Upper lobe of left lung (tissue), 6 donors: ENCODE results near the gene MN1. TPM values are rescaled to one million over a fixed set of nuclear protein-coding genes. Genes with fewer than 3 reads are reported as not detected.

Experiments
- ATAC-seq, 2 donors: fragments of 200-7000 bp; cut with Tn5 transposase; one replicate each; pipeline ENCODE4 v1.9.1; 2022; ENCODE audit warnings: mild to moderate bottlenecking in 2 of 2, moderate library complexity in 2 of 2; ENCODE audit not compliant: low FRiP score in 2 of 2
- DNase-seq, 2 donors: peaks; one replicate each; pipeline ENCODE4 v3.0.0-alpha.2; 2019 to 2020
- H3K27ac ChIP-seq, 4 donors: fragments of 200-600 bp; sonication (generic); one replicate each; pipeline ENCODE4 v1.5.1; 2016 to 2019
- H3K27me3 ChIP-seq, 4 donors: fragments of 200-600 bp; sonication (generic); one replicate each; pipeline ENCODE4 v1.5.1; 2017 to 2019
- H3K36me3 ChIP-seq, 4 donors: fragments of 200-600 bp; sonication (generic); one replicate each; pipeline ENCODE4 v1.5.1; 2016 to 2019
- H3K4me1 ChIP-seq, 4 donors: fragments of 200-600 bp; sonication (generic); one replicate each; pipeline ENCODE4 v1.5.1; 2018 to 2019
- H3K4me3 ChIP-seq, 4 donors: fragments of 200-600 bp; sonication (generic); one replicate each; pipeline ENCODE4 v1.5.1; 2017 to 2019; ENCODE audit warnings: mild to moderate bottlenecking in 2 of 4, moderate library complexity in 1 of 4
- H3K9me3 ChIP-seq, 4 donors: fragments of 200-600 bp; sonication (generic); one replicate each; pipeline ENCODE4 v1.5.1; 2018 to 2019
- EP300 ChIP-seq, 4 donors: sonication (generic); formaldehyde crosslinking; IDR thresholded peaks; one replicate each; pipeline ENCODE4 v1.5.1; 2017; ENCODE audit warnings: antibody characterized with exemption in 4 of 4, control low read depth in 2 of 4
- POLR2A ChIP-seq, 4 donors: fragments of 450-650 bp; IDR thresholded peaks; one replicate each; pipeline ENCODE4 v1.5.1; 2016 to 2017; ENCODE audit warnings: antibody characterized with exemption in 4 of 4, mild to moderate bottlenecking in 2 of 4
- POLR2AphosphoS5 ChIP-seq, 2 donors: sonication (generic); formaldehyde crosslinking; IDR thresholded peaks; one replicate each; pipeline ENCODE4 v1.5.1; 2017; ENCODE audit warnings: antibody characterized with exemption in 2 of 2
- WGBS, 2 donors: methylation state at CpG; one replicate each; pipeline ENCODE4 v1.1.5; 2017 to 2018; 5-methylcytosine and 5-hydroxymethylcytosine counted together
- total RNA-seq, 6 donors: library from RNA; depleted of rRNA in 4 of 6; stranded (reverse); fragments of >200 nt in 4 of 6; gene quantifications; one replicate each; pipeline versions ENCODE4 v1.1.0 to v1.2.1, GENCODE V29; 2016 to 2021
- TF ChIP-seq, protein P1 (sequence below), 6 experiments: fragments of 450-650 bp in 4 of 6; fragments of 200-600 bp in 2 of 6; sonication (generic) in 2 of 6; IDR thresholded peaks; one replicate each; pipeline ENCODE4 v1.5.1; 2016 to 2019; ENCODE audit warnings: antibody characterized with exemption in 6 of 6
- donor health status: DM: no; HTN: no; CAD: no; lungs with moderate emphysema.
- donor health status: DM: no; HTN: yes; CAD: no; lungs with severe emphysema.

Gene MN1
- total RNA-seq, 6 donors from 2014 or later = 1.0 to 17.8 (median 3.5) TPM

- Histone ChIP-seq H3K36me3 (no peaks in the 10 kb centered on the region), H3K4me1 (peaks cover 0 to 7% (median 6%) of the 10 kb centered on the region in 4 donors), H3K9me3 (no peaks in the 10 kb centered on the region), H3K27me3 (no peaks in the 10 kb centered on the region), H3K4me3 (no peak overlapping the region), H3K27ac (no peak overlapping the region)
- no peak for TF ChIP-seq POLR2AphosphoS5 (IDR thresholded peaks at IDR 0.05)
- TF ChIP-seq EP300 (IDR thresholded peaks at IDR 0.05) = no peak
- TF ChIP-seq, protein P1, sequence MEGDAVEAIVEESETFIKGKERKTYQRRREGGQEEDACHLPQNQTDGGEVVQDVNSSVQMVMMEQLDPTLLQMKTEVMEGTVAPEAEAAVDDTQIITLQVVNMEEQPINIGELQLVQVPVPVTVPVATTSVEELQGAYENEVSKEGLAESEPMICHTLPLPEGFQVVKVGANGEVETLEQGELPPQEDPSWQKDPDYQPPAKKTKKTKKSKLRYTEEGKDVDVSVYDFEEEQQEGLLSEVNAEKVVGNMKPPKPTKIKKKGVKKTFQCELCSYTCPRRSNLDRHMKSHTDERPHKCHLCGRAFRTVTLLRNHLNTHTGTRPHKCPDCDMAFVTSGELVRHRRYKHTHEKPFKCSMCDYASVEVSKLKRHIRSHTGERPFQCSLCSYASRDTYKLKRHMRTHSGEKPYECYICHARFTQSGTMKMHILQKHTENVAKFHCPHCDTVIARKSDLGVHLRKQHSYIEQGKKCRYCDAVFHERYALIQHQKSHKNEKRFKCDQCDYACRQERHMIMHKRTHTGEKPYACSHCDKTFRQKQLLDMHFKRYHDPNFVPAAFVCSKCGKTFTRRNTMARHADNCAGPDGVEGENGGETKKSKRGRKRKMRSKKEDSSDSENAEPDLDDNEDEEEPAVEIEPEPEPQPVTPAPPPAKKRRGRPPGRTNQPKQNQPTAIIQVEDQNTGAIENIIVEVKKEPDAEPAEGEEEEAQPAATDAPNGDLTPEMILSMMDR (IDR thresholded peaks at IDR 0.05) = no peak
- TF ChIP-seq POLR2A (IDR thresholded peaks at IDR 0.05) = no peak
- WGBS, 2 donors = 45 to 66% methylated on average over 14 to 17 of the region's 17 CpGs
- ATAC-seq (no peak), DNase-seq (no peak)
These were observed 8.4 kb upstream of the MN1 start for GRCh38 chr22:27809700-27810608.

DNA sequence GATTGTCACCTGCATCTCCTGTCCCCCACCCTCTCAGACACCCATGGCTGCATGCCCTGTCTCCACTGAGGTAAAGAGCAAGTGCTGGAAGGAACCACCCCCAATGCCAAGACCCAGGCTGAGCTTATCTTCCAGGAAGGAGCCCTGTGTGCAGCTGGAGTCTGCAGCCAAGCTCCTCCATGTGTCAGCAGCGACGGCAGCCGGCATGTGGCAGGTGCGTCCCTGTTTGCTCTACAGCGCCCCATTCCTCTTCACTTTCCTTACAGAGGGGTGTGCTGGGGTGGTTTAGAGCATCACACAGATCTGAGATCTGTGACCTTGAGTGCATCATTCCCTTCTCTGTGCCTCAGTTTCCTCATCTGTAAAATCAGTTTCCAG is 7.7 kb upstream of the MN1 start:
- no peaks in the 10 kb centered on the region for H3K27me3 ChIP-seq
- H3K4me3 ChIP-seq = no peak overlapping the region
- H3K4me1 ChIP-seq = peaks cover 0 to 12% (median 11%) of the 10 kb centered on the region in 4 donors
- no peak overlapping the region for H3K27ac ChIP-seq
- H3K36me3 ChIP-seq = no peaks in the 10 kb centered on the region
- TF ChIP-seq POLR2A (IDR thresholded peaks at IDR 0.05) (no peak), EP300 (IDR thresholded peaks at IDR 0.05) (no peak), POLR2AphosphoS5 (IDR thresholded peaks at IDR 0.05) (no peak)
- TF ChIP-seq, protein P1 (IDR thresholded peaks at IDR 0.05) = no peak
- DNase-seq (no peak), ATAC-seq (no peak)
- 32 to 53% methylated on average over 3 to 5 of the region's 5 CpGs for whole genome bisulfite sequencing, 2 donors
- no peaks in the 10 kb centered on the region for H3K9me3 ChIP-seq

GRCh38 chr22:27808451-27809225 is 7.1 kb upstream of the MN1 start:
- no peak for TF ChIP-seq EP300 (IDR thresholded peaks at IDR 0.05)
- no peak for TF ChIP-seq POLR2A (IDR thresholded peaks at IDR 0.05)
- TF ChIP-seq, protein P1 (IDR thresholded peaks at IDR 0.05) = no peak
- no peak for TF ChIP-seq POLR2AphosphoS5 (IDR thresholded peaks at IDR 0.05)
- peaks cover 0 to 12% (median 11%) of the 10 kb centered on the region in 4 donors for H3K4me1 ChIP-seq
- H3K9me3 ChIP-seq = no peaks in the 10 kb centered on the region
- ATAC-seq (no peak), DNase-seq (no peak)
- 83 to 88% methylated on average over 18 of the region's 18 CpGs for WGBS, 2 donors
- no peak overlapping the region for H3K27ac ChIP-seq
- H3K27me3 ChIP-seq = no peaks in the 10 kb centered on the region
- no peaks in the 10 kb centered on the region for H3K36me3 ChIP-seq
- no peak overlapping the region for H3K4me3 ChIP-seq

DNA sequence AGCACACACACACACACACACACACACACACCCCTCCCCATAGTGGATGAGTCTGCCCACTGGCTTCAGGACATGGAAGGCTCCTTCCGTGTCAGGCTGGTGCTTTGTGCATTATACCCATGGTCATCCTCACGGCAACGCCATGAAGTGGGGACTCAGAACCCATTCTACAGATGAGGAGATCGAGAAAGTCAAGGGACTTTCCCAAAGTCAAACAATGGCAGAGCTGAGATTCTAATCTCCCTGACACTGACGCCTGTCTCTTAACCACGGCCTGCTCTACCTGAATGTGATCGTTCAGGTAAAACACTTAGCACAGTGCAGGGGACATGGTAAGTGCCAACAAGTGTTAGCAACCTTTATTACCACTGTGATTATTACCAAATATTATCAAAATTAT is 4.3 kb upstream of the MN1 start:
- WGBS, 2 donors = 82% methylated on average over 7 of the region's 7 CpGs
- ATAC-seq (no peak), DNase-seq (no peak)
- Histone ChIP-seq H3K4me3 (no peak overlapping the region), H3K36me3 (no peaks in the 10 kb centered on the region), H3K4me1 (peaks cover 8 to 33% (median 24%) of the 10 kb centered on the region in 4 donors), H3K27ac (no peak overlapping the region), H3K27me3 (peaks cover 0 to 3% (median under 1%) of the 10 kb centered on the region in 4 donors), H3K9me3 (no peaks in the 10 kb centered on the region)
- TF ChIP-seq EP300 (IDR thresholded peaks at IDR 0.05) (no peak), POLR2AphosphoS5 (IDR thresholded peaks at IDR 0.05) (no peak), POLR2A (IDR thresholded peaks at IDR 0.05) (no peak)
- TF ChIP-seq, protein P1 (IDR thresholded peaks at IDR 0.05) = no peak
